ENCODE data around the gene KRTAP12-2.
A peak's percentile ranks its signal among the peaks of the same experiment; 100 is the strongest.
"Not testable (repeated sequence)": the region's sequence is repeated elsewhere in the genome, so short reads cannot be mapped to it uniquely, and the experiment has no call there.

Gene KRTAP12-2

GRCh38 chr21:44697172-44697810, 30.6 kb upstream of the KRTAP12-2 start, which contains the start of gene KRTAP10-12:
TSS of gene KRTAP10-12 (plus strand) at chr21:44697172. CDS start at chr21:44697202, 30 bp downstream.
- peaks cover 13% of the 10 kb centered on the region for H3K9me3 Mint-ChIP-seq
- not testable (repeated sequence) for H3K4me1 Mint-ChIP-seq (ENCODE audit: low read depth); H3K4me3 Mint-ChIP-seq; DNase-seq (ENCODE audit: low spot score); H3K27ac Mint-ChIP-seq; H3K36me3 Mint-ChIP-seq (ENCODE audit: low read depth)
- H3K27me3 Mint-ChIP-seq (ENCODE audit: low read depth) = peaks cover 51% of the 10 kb centered on the region

- no peak overlapping the region for H3K27ac Mint-ChIP-seq
- H3K4me3 Mint-ChIP-seq = no peak overlapping the region
- peaks cover 50% of the 10 kb centered on the region for H3K27me3 Mint-ChIP-seq (ENCODE audit: low read depth)
- H3K9me3 Mint-ChIP-seq = peaks cover 13% of the 10 kb centered on the region
- no peaks in the 10 kb centered on the region for H3K36me3 Mint-ChIP-seq (ENCODE audit: low read depth)
- no peaks in the 10 kb centered on the region for H3K4me1 Mint-ChIP-seq (ENCODE audit: low read depth)
- DNase-seq (ENCODE audit: low spot score) = no peak
These were observed 29.8 kb upstream of the KRTAP12-2 start for GRCh38 chr21:44696572-44696971.

- Mint-ChIP-seq H3K9me3 (peaks cover 13% of the 10 kb centered on the region), H3K4me3 (no peak overlapping the region), H3K27me3 (ENCODE audit: low read depth) (peaks cover 54% of the 10 kb centered on the region), H3K27ac (no peak overlapping the region), H3K4me1 (ENCODE audit: low read depth) (no peaks in the 10 kb centered on the region), H3K36me3 (ENCODE audit: low read depth) (no peaks in the 10 kb centered on the region)
- no peak for DNase-seq (ENCODE audit: low spot score)
These were observed 28.9 kb upstream of the KRTAP12-2 start for GRCh38 chr21:44695641-44696040.

- no peak overlapping the region for H3K4me3 Mint-ChIP-seq
These were observed 28.5 kb upstream of the KRTAP12-2 start for GRCh38 chr21:44695184-44695583.

GRCh38 chr21:44694776-44695175, 28.0 kb upstream of the KRTAP12-2 start:
- Mint-ChIP-seq H3K4me3 (no peak overlapping the region), H3K27me3 (ENCODE audit: low read depth) (peaks cover 58% of the 10 kb centered on the region), H3K4me1 (ENCODE audit: low read depth) (no peaks in the 10 kb centered on the region), H3K9me3 (peaks cover 13% of the 10 kb centered on the region), H3K36me3 (ENCODE audit: low read depth) (no peaks in the 10 kb centered on the region), H3K27ac (no peak overlapping the region)
- no peak for DNase-seq (ENCODE audit: low spot score)

More at GRCh38 chr21:44695184-44695583, 28.5 kb upstream of the KRTAP12-2 start:
- peaks cover 13% of the 10 kb centered on the region for H3K9me3 Mint-ChIP-seq
- no peaks in the 10 kb centered on the region for H3K36me3 Mint-ChIP-seq (ENCODE audit: low read depth)
- no peak overlapping the region for H3K27ac Mint-ChIP-seq
- H3K27me3 Mint-ChIP-seq (ENCODE audit: low read depth) = peaks cover 55% of the 10 kb centered on the region
- no peak for DNase-seq (ENCODE audit: low spot score)
- no peaks in the 10 kb centered on the region for H3K4me1 Mint-ChIP-seq (ENCODE audit: low read depth)

GRCh38 chr21:44692798-44693512, 26.2 kb upstream of the KRTAP12-2 start:
- no peak overlapping the region for H3K27ac Mint-ChIP-seq
- H3K27me3 Mint-ChIP-seq (ENCODE audit: low read depth) = peaks cover 45% of the 10 kb centered on the region
- H3K4me1 Mint-ChIP-seq (ENCODE audit: low read depth) = no peaks in the 10 kb centered on the region
- peaks cover 13% of the 10 kb centered on the region for H3K9me3 Mint-ChIP-seq
- no peak for DNase-seq (ENCODE audit: low spot score)
- no peak overlapping the region for H3K4me3 Mint-ChIP-seq
- H3K36me3 Mint-ChIP-seq (ENCODE audit: low read depth) = no peaks in the 10 kb centered on the region

GRCh38 chr21:44691686-44692085, 25.0 kb upstream of the KRTAP12-2 start:
- Mint-ChIP-seq H3K4me3 (no peak overlapping the region), H3K9me3 (peaks cover 13% of the 10 kb centered on the region), H3K36me3 (ENCODE audit: low read depth) (no peaks in the 10 kb centered on the region), H3K4me1 (ENCODE audit: low read depth) (peaks cover under 1% of the 10 kb centered on the region), H3K27ac (no peak overlapping the region), H3K27me3 (ENCODE audit: low read depth) (peaks cover 34% of the 10 kb centered on the region)
- no peak for DNase-seq (ENCODE audit: low spot score)

- not testable (repeated sequence) for H3K36me3 Mint-ChIP-seq (ENCODE audit: low read depth); H3K4me1 Mint-ChIP-seq (ENCODE audit: low read depth); DNase-seq (ENCODE audit: low spot score); H3K4me3 Mint-ChIP-seq; H3K27ac Mint-ChIP-seq
- H3K9me3 Mint-ChIP-seq = peaks cover 13% of the 10 kb centered on the region
- peaks cover 25% of the 10 kb centered on the region for H3K27me3 Mint-ChIP-seq (ENCODE audit: low read depth)
These were observed 23.0 kb upstream of the KRTAP12-2 start for GRCh38 chr21:44689740-44690139.

GRCh38 chr21:44687671-44688070, 20.9 kb upstream of the KRTAP12-2 start:
- H3K27me3 Mint-ChIP-seq (ENCODE audit: low read depth) = peaks cover 21% of the 10 kb centered on the region

GRCh38 chr21:44686843-44687561, 20.3 kb upstream of the KRTAP12-2 start:
- Mint-ChIP-seq H3K27me3 (ENCODE audit: low read depth) (peaks cover 24% of the 10 kb centered on the region), H3K9me3 (no peaks in the 10 kb centered on the region), H3K36me3 (ENCODE audit: low read depth) (no peaks in the 10 kb centered on the region), H3K4me1 (ENCODE audit: low read depth) (peaks cover 8% of the 10 kb centered on the region), H3K27ac (no peak overlapping the region), H3K4me3 (no peak overlapping the region)
- DNase-seq (ENCODE audit: low spot score) = no peak

More at GRCh38 chr21:44687671-44688070, 20.9 kb upstream of the KRTAP12-2 start:
- no peaks in the 10 kb centered on the region for H3K36me3 Mint-ChIP-seq (ENCODE audit: low read depth)
- no peak overlapping the region for H3K27ac Mint-ChIP-seq
- H3K4me1 Mint-ChIP-seq (ENCODE audit: low read depth) = peaks cover 8% of the 10 kb centered on the region
- no peak overlapping the region for H3K4me3 Mint-ChIP-seq
- H3K9me3 Mint-ChIP-seq = peaks cover 5% of the 10 kb centered on the region
- DNase-seq (ENCODE audit: low spot score) = no peak

GRCh38 chr21:44686000-44686781, 19.5 kb upstream of the KRTAP12-2 start:
- Mint-ChIP-seq H3K27me3 (ENCODE audit: low read depth) (peaks cover 20% of the 10 kb centered on the region), H3K4me3 (no peak overlapping the region), H3K9me3 (no peaks in the 10 kb centered on the region), H3K27ac (no peak overlapping the region), H3K4me1 (ENCODE audit: low read depth) (peaks cover 8% of the 10 kb centered on the region), H3K36me3 (ENCODE audit: low read depth) (no peaks in the 10 kb centered on the region)
- peak; percentile 1 for DNase-seq (ENCODE audit: low spot score)

- peaks cover 14% of the 10 kb centered on the region for H3K27me3 Mint-ChIP-seq (ENCODE audit: low read depth)
- not testable (repeated sequence) for H3K27ac Mint-ChIP-seq; H3K9me3 Mint-ChIP-seq; H3K4me1 Mint-ChIP-seq (ENCODE audit: low read depth); H3K36me3 Mint-ChIP-seq (ENCODE audit: low read depth); H3K4me3 Mint-ChIP-seq
- peak; percentile 1 for DNase-seq (ENCODE audit: low spot score)
These were observed 18.3 kb upstream of the KRTAP12-2 start for GRCh38 chr21:44685050-44685449.

GRCh38 chr21:44684483-44684882, 17.8 kb upstream of the KRTAP12-2 start:
- no peak overlapping the region for H3K27ac Mint-ChIP-seq
- H3K36me3 Mint-ChIP-seq (ENCODE audit: low read depth) = no peaks in the 10 kb centered on the region
- DNase-seq (ENCODE audit: low spot score) = peak; percentile 0
- no peaks in the 10 kb centered on the region for H3K9me3 Mint-ChIP-seq
- H3K4me1 Mint-ChIP-seq (ENCODE audit: low read depth) = peaks cover 8% of the 10 kb centered on the region
- peaks cover 14% of the 10 kb centered on the region for H3K27me3 Mint-ChIP-seq (ENCODE audit: low read depth)
- H3K4me3 Mint-ChIP-seq = no peak overlapping the region
